HG03135 (cell line): ENCODE data around the gene NAA11.

Source experiments
- ATAC-seq: cut with Tn5 transposase; IDR thresholded peaks from one replicate; pipeline ENCODE4 v1.9.1; 2021; ENCODE audit warnings: mild to moderate bottlenecking, moderate library complexity; ENCODE audit not compliant: unreplicated experiment

NAA11 gene

GRCh38 chr4:79325864-79326328 lies at the start of gene NAA11:
NAA11 (minus strand) TSS chr4:79326061; CDS start chr4:79325877, 184 bp downstream.
- ATAC-seq = no peak

- ATAC-seq = no peak
Measured at GRCh38 chr4:79370026-79370425, 44.2 kb upstream of the NAA11 start.

GRCh38 chr4:79367096-79367495 lies 41.2 kb upstream of the NAA11 start:
- ATAC-seq = no peak

- ATAC-seq = no peak
Measured at GRCh38 chr4:79366422-79366821, 40.6 kb upstream of the NAA11 start.

GRCh38 chr4:79364061-79364460 lies 38.2 kb upstream of the NAA11 start:
- ATAC-seq = no peak

- no peak for ATAC-seq
Measured at GRCh38 chr4:79362626-79363025, 36.8 kb upstream of the NAA11 start.

- no peak for ATAC-seq
Measured at GRCh38 chr4:79360006-79360405, 34.1 kb upstream of the NAA11 start.

- no peak for ATAC-seq
Measured at GRCh38 chr4:79358438-79358837, 32.6 kb upstream of the NAA11 start.

GRCh38 chr4:79357365-79357764 lies 31.5 kb upstream of the NAA11 start:
- no peak for ATAC-seq

- ATAC-seq = no peak
Measured at GRCh38 chr4:79353075-79353474, 27.2 kb upstream of the NAA11 start.

GRCh38 chr4:79348405-79348804 lies 22.5 kb upstream of the NAA11 start:
- no peak for ATAC-seq

GRCh38 chr4:79341893-79342653 lies 16.2 kb upstream of the NAA11 start:
- ATAC-seq = no peak

- ATAC-seq = no peak
Measured at GRCh38 chr4:79340568-79340967, 14.7 kb upstream of the NAA11 start.

GRCh38 chr4:79338148-79338547 lies 12.3 kb upstream of the NAA11 start:
- ATAC-seq = no peak

- no peak for ATAC-seq
Measured at GRCh38 chr4:79334783-79335182, 8.9 kb upstream of the NAA11 start.

- ATAC-seq = no peak
Measured at GRCh38 chr4:79334341-79334740, 8.5 kb upstream of the NAA11 start.

- ATAC-seq = no peak
Measured at GRCh38 chr4:79331126-79331876, 5.4 kb upstream of the NAA11 start.

- ATAC-seq = no peak
Measured at GRCh38 chr4:79330720-79331119, 4.9 kb upstream of the NAA11 start.

GRCh38 chr4:79325436-79325835 lies 425 bp downstream of the NAA11 start:
- ATAC-seq = no peak

- ATAC-seq = no peak
Measured at GRCh38 chr4:79319975-79320374, 5.9 kb downstream of the NAA11 start.

GRCh38 chr4:79317711-79318110 lies 8.2 kb downstream of the NAA11 start:
- ATAC-seq = no peak

- ATAC-seq = no peak
Measured at GRCh38 chr4:79315891-79316290, 10.0 kb downstream of the NAA11 start.
